Spleen (tissue), 7 donors: ENCODE measurements around the gene NKAIN4.

Experiments used
- CTCF ChIP-seq, 11 experiments: fragments of 200-600 bp in 7 of 11; fragments of 450-650 bp in 4 of 11; sonication (generic) in 4 of 11; IDR thresholded peaks in 8 of 11; conservative IDR thresholded peaks in 3 of 11; 1 replicate in 7 of 11; 2 replicates in 4 of 11; pipeline versions ENCODE4 v1.4.0 to v1.8.0; 2016 to 2021; ENCODE audit warnings: antibody characterized with exemption in 11 of 11, inconsistent platforms in 4 of 11, mild to moderate bottlenecking in 1 of 11
- POLR2A ChIP-seq, 3 donors: fragments of 450-650 bp; IDR thresholded peaks; one replicate each; pipeline ENCODE4 v1.5.1; 2017; ENCODE audit warnings: antibody characterized with exemption in 3 of 3, mild to moderate bottlenecking in 1 of 3
- POLR2AphosphoS5 ChIP-seq, 3 donors: sonication (generic); formaldehyde crosslinking; IDR thresholded peaks; one replicate each; pipeline ENCODE4 v1.5.1; 2017; ENCODE audit warnings: antibody characterized with exemption in 3 of 3
- donor health status: DM: no; HTN: no; CAD: no; lungs with moderate emphysema.
- donor health status: DM: no; HTN: no; CAD: no.
- donor health status: DM: no; HTN: no; CAD: no.

GRCh38 chr20:63210011-63210605 lies 44.2 kb downstream of the NKAIN4 start:
- TF ChIP-seq CTCF (IDR thresholded peaks at IDR 0.05 in 8 of 11, conservative IDR thresholded peaks at IDR 0.05 in 3 of 11) (no peak), POLR2A (IDR thresholded peaks at IDR 0.05) (no peak), POLR2AphosphoS5 (IDR thresholded peaks at IDR 0.05) (no peak)
